Bronchial epithelial cell (primary cell): ENCODE measurements around the gene NUDT14. TPM values are rescaled to one million over a fixed set of nuclear protein-coding genes. Genes with fewer than 3 reads are reported as not detected.

ENCODE experiments used
- DNase-seq: peaks from one replicate; pipeline ENCODE4 v3.0.0-alpha.2; 2010; ENCODE audit warnings: low read depth
- FAIRE-seq: peaks from 2 replicates; lab custom pipeline; 2011; peaks lifted over from hg19 to GRCh38; lab: Jason Lieb, UNC
- H3K27me3 ChIP-seq: 2 replicates; pipeline ENCODE4 v1.5.1; 2011; ENCODE audit warnings: low read length; ENCODE audit not compliant: control insufficient read depth, insufficient read depth
- H3K36me3 ChIP-seq: 2 replicates; pipeline ENCODE4 v1.5.1; 2011; ENCODE audit warnings: low read length; ENCODE audit not compliant: control insufficient read depth, insufficient read depth
- H3K4me3 ChIP-seq: 2 replicates; pipeline ENCODE4 v1.5.1; 2011; ENCODE audit warnings: mild to moderate bottlenecking, low read depth, low read length, control low read depth
- CTCF ChIP-seq: IDR thresholded peaks from 2 replicates; pipeline ENCODE4 v1.5.1; 2011; ENCODE audit warnings: mild to moderate bottlenecking, moderate library complexity, low read length, control low read depth, inconsistent platforms; ENCODE audit not compliant: insufficient read depth, severe bottlenecking
- total RNA-seq: library from RNA; depleted of rRNA; stranded (reverse); fragments of >200 nt; gene quantifications from 2 replicates; pipeline ENCODE4 v1.2.1, GENCODE V29; 2014

Gene NUDT14
- total RNA-seq, 1 donor from 2014 or later: 31.9 TPM

GRCh38 chr14:105207996-105208737 is 27.1 kb upstream of the NUDT14 start:
- H3K36me3 ChIP-seq: peaks cover 4% of the 10 kb centered on the region
- DNase-seq (no peak), FAIRE-seq (no peak)
- H3K27me3 ChIP-seq: no peaks in the 10 kb centered on the region
- H3K4me3 ChIP-seq: no peak overlapping the region
- no peak for TF ChIP-seq CTCF

- no peak for FAIRE-seq
- no peak for TF ChIP-seq CTCF
- no peaks in the 10 kb centered on the region for H3K27me3 ChIP-seq
- no peak for DNase-seq
- peaks cover 4% of the 10 kb centered on the region for H3K36me3 ChIP-seq
- H3K4me3 ChIP-seq: no peak overlapping the region
Measured at GRCh38 chr14:105207460-105207901, 26.4 kb upstream of the NUDT14 start.

- Histone ChIP-seq H3K27me3 (no peaks in the 10 kb centered on the region), H3K4me3 (no peak overlapping the region), H3K36me3 (peaks cover 4% of the 10 kb centered on the region)
- TF ChIP-seq CTCF: no peak
- FAIRE-seq: no peak
- no peak for DNase-seq
Measured at GRCh38 chr14:105206873-105207272, 25.8 kb upstream of the NUDT14 start.

- TF ChIP-seq CTCF: no peak
- DNase-seq (no peak), FAIRE-seq (no peak)
- peaks cover 2% of the 10 kb centered on the region for H3K27me3 ChIP-seq
- H3K4me3 ChIP-seq: no peak overlapping the region
- H3K36me3 ChIP-seq: peaks cover 2% of the 10 kb centered on the region
Measured at GRCh38 chr14:105205673-105206208, 24.6 kb upstream of the NUDT14 start.

- Histone ChIP-seq H3K4me3 (no peak overlapping the region), H3K27me3 (peaks cover 4% of the 10 kb centered on the region), H3K36me3 (no peaks in the 10 kb centered on the region)
- DNase-seq (no peak), FAIRE-seq (no peak)
- no peak for TF ChIP-seq CTCF
Measured at GRCh38 chr14:105204931-105205672, 24.0 kb upstream of the NUDT14 start.
